ENCODE results near the gene COX4I1. TPM values are rescaled to one million over a fixed set of nuclear protein-coding genes. Genes with fewer than 3 reads are reported as not detected.

The COX4I1 gene
- total RNA-seq, 2 experiments from 2014 or later: 422 to 473 TPM

GRCh38 chr16:85845266-85845665, 45.8 kb downstream of the COX4I1 start:
- H3K27ac Mint-ChIP-seq: no peak overlapping the region
- no peaks in the 10 kb centered on the region for H3K9me3 Mint-ChIP-seq (ENCODE audit: low read depth)
- ATAC-seq: no peak
- CTCF ChIA-PET: interaction anchor here (1.0 kb wide), 1 partner anchor 24 kb away, joined by 3 read pairs; no protein-coding TSS in a partner anchor
- no peak overlapping the region for H3K4me3 Mint-ChIP-seq
- H3K36me3 Mint-ChIP-seq: no peaks in the 10 kb centered on the region
- no peak for DNase-seq
- H3K27me3 Mint-ChIP-seq: peaks cover 24% of the 10 kb centered on the region
- H3K4me1 Mint-ChIP-seq: no peaks in the 10 kb centered on the region

GRCh38 chr16:85846461-85846860, 47.0 kb downstream of the COX4I1 start:
- no peak overlapping the region for H3K4me3 Mint-ChIP-seq
- H3K4me1 Mint-ChIP-seq: no peaks in the 10 kb centered on the region
- no peaks in the 10 kb centered on the region for H3K36me3 Mint-ChIP-seq
- peaks cover 27% of the 10 kb centered on the region for H3K27me3 Mint-ChIP-seq
- H3K9me3 Mint-ChIP-seq (ENCODE audit: low read depth): no peaks in the 10 kb centered on the region
- H3K27ac Mint-ChIP-seq: no peak overlapping the region
- DNase-seq: no peak
- ATAC-seq: no peak
- CTCF ChIA-PET: interaction anchor here (1.5 kb wide), 1 partner anchor 25 kb away, joined by 3 read pairs; no protein-coding TSS in a partner anchor

GRCh38 chr16:85847036-85847435, 47.5 kb downstream of the COX4I1 start:
- H3K27me3 Mint-ChIP-seq: peaks cover 27% of the 10 kb centered on the region
- H3K4me3 Mint-ChIP-seq: no peak overlapping the region
- no peaks in the 10 kb centered on the region for H3K36me3 Mint-ChIP-seq
- no peak overlapping the region for H3K27ac Mint-ChIP-seq
- DNase-seq (no peak), ATAC-seq (no peak)
- CTCF ChIA-PET: interaction anchor here (1.5 kb wide), 1 partner anchor 26 kb away, joined by 3 read pairs; no protein-coding TSS in a partner anchor
- H3K9me3 Mint-ChIP-seq (ENCODE audit: low read depth): no peaks in the 10 kb centered on the region
- no peaks in the 10 kb centered on the region for H3K4me1 Mint-ChIP-seq

GRCh38 chr16:85847681-85848601, 48.4 kb downstream of the COX4I1 start:
- no peak for ATAC-seq
- DNase-seq: no peak
- no peaks in the 10 kb centered on the region for H3K9me3 Mint-ChIP-seq (ENCODE audit: low read depth)
- H3K36me3 Mint-ChIP-seq: no peaks in the 10 kb centered on the region
- no peaks in the 10 kb centered on the region for H3K4me1 Mint-ChIP-seq
- H3K27ac Mint-ChIP-seq: no peak overlapping the region
- CTCF ChIA-PET: interaction anchor here (1.5 to 1.7 kb wide), 2 partner anchors 27 kb away, joined by 3 to 7 read pairs; no protein-coding TSS in a partner anchor
- H3K27me3 Mint-ChIP-seq: peaks cover 27% of the 10 kb centered on the region
- no peak overlapping the region for H3K4me3 Mint-ChIP-seq

GRCh38 chr16:85848986-85849385, 49.5 kb downstream of the COX4I1 start:
- H3K9me3 Mint-ChIP-seq (ENCODE audit: low read depth): no peaks in the 10 kb centered on the region
- H3K27ac Mint-ChIP-seq: no peak overlapping the region
- CTCF ChIA-PET: interaction anchor here (1.7 kb wide), 1 partner anchor 28 kb away, joined by 7 read pairs; no protein-coding TSS in a partner anchor
- no peak for ATAC-seq
- DNase-seq: no peak
- no peaks in the 10 kb centered on the region for H3K36me3 Mint-ChIP-seq
- no peaks in the 10 kb centered on the region for H3K4me1 Mint-ChIP-seq
- H3K27me3 Mint-ChIP-seq: peaks cover 27% of the 10 kb centered on the region
- H3K4me3 Mint-ChIP-seq: no peak overlapping the region

GRCh38 chr16:85849388-85849787, 49.9 kb downstream of the COX4I1 start:
- no peaks in the 10 kb centered on the region for H3K4me1 Mint-ChIP-seq
- H3K36me3 Mint-ChIP-seq: no peaks in the 10 kb centered on the region
- ATAC-seq (no peak), DNase-seq (no peak)
- H3K27ac Mint-ChIP-seq: no peak overlapping the region
- peaks cover 26% of the 10 kb centered on the region for H3K27me3 Mint-ChIP-seq
- H3K4me3 Mint-ChIP-seq: no peak overlapping the region
- CTCF ChIA-PET: interaction anchor here (1.7 kb wide), 1 partner anchor 28 kb away, joined by 7 read pairs; no protein-coding TSS in a partner anchor
- H3K9me3 Mint-ChIP-seq (ENCODE audit: low read depth): no peaks in the 10 kb centered on the region

GRCh38 chr16:85850344-85850880, 50.9 kb downstream of the COX4I1 start:
- Mint-ChIP-seq H3K4me1 (no peaks in the 10 kb centered on the region), H3K4me3 (no peak overlapping the region), H3K9me3 (ENCODE audit: low read depth) (no peaks in the 10 kb centered on the region), H3K27me3 (peaks cover 18% of the 10 kb centered on the region), H3K36me3 (no peaks in the 10 kb centered on the region), H3K27ac (no peak overlapping the region)
- CTCF ChIA-PET: no interaction called here
- ATAC-seq (no peak), DNase-seq (no peak)

GRCh38 chr16:85851034-85851785, 51.7 kb downstream of the COX4I1 start:
- H3K27me3 Mint-ChIP-seq: peaks cover 20% of the 10 kb centered on the region
- no peaks in the 10 kb centered on the region for H3K36me3 Mint-ChIP-seq
- H3K4me1 Mint-ChIP-seq: no peaks in the 10 kb centered on the region
- DNase-seq: no peak
- no peak for ATAC-seq
- no peaks in the 10 kb centered on the region for H3K9me3 Mint-ChIP-seq (ENCODE audit: low read depth)
- CTCF ChIA-PET: interaction anchor here (1.2 kb wide), 1 partner anchor 30 kb away, joined by 3 read pairs; no protein-coding TSS in a partner anchor
- H3K4me3 Mint-ChIP-seq: no peak overlapping the region
- H3K27ac Mint-ChIP-seq: no peak overlapping the region

GRCh38 chr16:85853547-85854545, 54.4 kb downstream of the COX4I1 start:
- no peaks in the 10 kb centered on the region for H3K36me3 Mint-ChIP-seq
- ATAC-seq (no peak), DNase-seq (no peak)
- CTCF ChIA-PET: interaction anchor here (1.0 to 2.2 kb wide), 4 partner anchors 12 to 133 kb away, joined by 3 to 8 read pairs (median 4); no protein-coding TSS in a partner anchor
- no peaks in the 10 kb centered on the region for H3K9me3 Mint-ChIP-seq (ENCODE audit: low read depth)
- H3K27me3 Mint-ChIP-seq: peaks cover 13% of the 10 kb centered on the region
- H3K4me3 Mint-ChIP-seq: no peak overlapping the region
- H3K4me1 Mint-ChIP-seq: no peaks in the 10 kb centered on the region
- no peak overlapping the region for H3K27ac Mint-ChIP-seq

- no peak overlapping the region for H3K4me3 Mint-ChIP-seq
- no peak for ATAC-seq
- no peaks in the 10 kb centered on the region for H3K36me3 Mint-ChIP-seq
- H3K4me1 Mint-ChIP-seq: no peaks in the 10 kb centered on the region
- DNase-seq: no peak
- CTCF ChIA-PET: interaction anchor here (1.4 to 2.2 kb wide), 2 partner anchors 11 to 34 kb away, joined by 4 to 8 read pairs; no protein-coding TSS in a partner anchor
- H3K27me3 Mint-ChIP-seq: peaks cover 8% of the 10 kb centered on the region
- no peak overlapping the region for H3K27ac Mint-ChIP-seq
- H3K9me3 Mint-ChIP-seq (ENCODE audit: low read depth): no peaks in the 10 kb centered on the region
These were observed 55.4 kb downstream of the COX4I1 start for GRCh38 chr16:85854935-85855334.

GRCh38 chr16:85856079-85856478, 56.6 kb downstream of the COX4I1 start:
- Mint-ChIP-seq H3K4me3 (no peak overlapping the region), H3K4me1 (no peaks in the 10 kb centered on the region), H3K27ac (no peak overlapping the region), H3K27me3 (peaks cover 6% of the 10 kb centered on the region), H3K9me3 (ENCODE audit: low read depth) (no peaks in the 10 kb centered on the region), H3K36me3 (no peaks in the 10 kb centered on the region)
- no peak for ATAC-seq
- DNase-seq: no peak
- CTCF ChIA-PET: no interaction called here

- Mint-ChIP-seq H3K4me3 (no peak overlapping the region), H3K36me3 (no peaks in the 10 kb centered on the region), H3K9me3 (ENCODE audit: low read depth) (no peaks in the 10 kb centered on the region), H3K27me3 (peaks cover 6% of the 10 kb centered on the region), H3K4me1 (no peaks in the 10 kb centered on the region), H3K27ac (no peak overlapping the region)
- ATAC-seq (no peak), DNase-seq (no peak)
- CTCF ChIA-PET: no interaction called here
These were observed 57.1 kb downstream of the COX4I1 start for GRCh38 chr16:85856585-85856984.
